Measurements from ENCODE around the gene NUDT2. TPM values are rescaled to one million over a fixed set of nuclear protein-coding genes. Genes with fewer than 3 reads are reported as not detected.
A peak's percentile ranks its signal among the peaks of the same experiment; 100 is the strongest.

The NUDT2 gene
- total and polyA plus RNA-seq, 2 of the 4 experiments (the other 2 are of a cell fraction) = 36.6 to 45.0 TPM

DNA sequence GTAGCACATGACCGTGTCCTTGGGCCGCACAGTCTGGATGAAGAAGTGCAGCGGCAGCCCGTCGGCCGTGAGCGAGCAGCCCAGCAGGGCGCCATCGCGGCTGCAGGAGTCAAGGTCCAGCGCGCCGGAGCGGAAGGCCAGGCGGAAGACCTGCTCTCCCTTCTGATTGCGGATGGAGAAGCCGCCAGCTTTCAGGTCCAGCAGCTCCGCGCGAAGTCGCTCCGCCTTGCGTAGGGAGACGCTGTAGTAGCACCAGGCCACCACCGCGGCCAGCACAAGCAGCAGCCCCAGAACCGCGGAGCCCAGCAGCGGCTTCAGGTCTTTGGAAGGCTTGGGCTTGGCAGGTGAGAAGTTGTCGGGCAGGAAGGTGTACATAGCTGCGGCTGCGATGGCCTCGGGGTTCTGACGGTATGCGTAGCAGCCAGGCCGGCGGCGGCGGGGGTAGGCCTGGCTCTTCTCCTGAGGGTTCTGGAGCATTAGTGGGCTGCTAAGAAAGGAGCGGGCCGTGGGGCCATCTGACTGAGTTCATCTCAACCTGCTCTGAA lies 43.2 kb downstream of the NUDT2 start:
- H3K4me3 ChIP-seq (ENCODE audit: insufficient read depth, low read depth, low read length) = no peak overlapping the region
- no peak overlapping the region for H2AK9ac ChIP-seq (replicated peaks; ENCODE audit: low read depth, low read length, poor library complexity)
- H2BK15ac ChIP-seq (ENCODE audit: low read depth, low read length) = no peak overlapping the region
- H2BK20ac ChIP-seq (ENCODE audit: low read depth, low read length) = no peak overlapping the region
- dilution Hi-C loops (cut with HindIII; ENCODE audit: low sequenced_read_pairs, unreplicated experiment) = no loop called here
- no peaks in the 10 kb centered on the region; the same call in 1 of the 2 replicates for H4K20me1 ChIP-seq (ENCODE audit: insufficient read depth, low read length)
- no peak overlapping the region for H3K18ac ChIP-seq (ENCODE audit: low read depth, low read length)
- no TSS peak for BruUV-seq (replicated peaks)
- no peak overlapping the region for H3K9ac ChIP-seq (ENCODE audit: low read depth, low read length)
- H2AK5ac ChIP-seq (ENCODE audit: low read depth, low read length) = no peak overlapping the region
- H4K5ac ChIP-seq (ENCODE audit: low read depth, low read length) = no peak overlapping the region
- no peak overlapping the region for H3K23ac ChIP-seq (ENCODE audit: low read depth, low read length)
- no peak overlapping the region for H4K8ac ChIP-seq (ENCODE audit: low read depth in 2 of 2, low read length in 2 of 2)
- H4K91ac ChIP-seq (ENCODE audit: insufficient read depth, low read depth, low read length) = no peak overlapping the region
- 34% methylated on average over 15 of the region's 41 CpGs; no CpG with 5 or more reads in 1 of the 2 experiments for WGBS, 2 experiments (ENCODE audit: extremely low coverage in 2 of 2, insufficient read length in 1 of 2)
- POLR2A ChIA-PET (ENCODE audit: unreplicated experiment) = no interaction called here
- TF ChIP-seq, protein P1, sequence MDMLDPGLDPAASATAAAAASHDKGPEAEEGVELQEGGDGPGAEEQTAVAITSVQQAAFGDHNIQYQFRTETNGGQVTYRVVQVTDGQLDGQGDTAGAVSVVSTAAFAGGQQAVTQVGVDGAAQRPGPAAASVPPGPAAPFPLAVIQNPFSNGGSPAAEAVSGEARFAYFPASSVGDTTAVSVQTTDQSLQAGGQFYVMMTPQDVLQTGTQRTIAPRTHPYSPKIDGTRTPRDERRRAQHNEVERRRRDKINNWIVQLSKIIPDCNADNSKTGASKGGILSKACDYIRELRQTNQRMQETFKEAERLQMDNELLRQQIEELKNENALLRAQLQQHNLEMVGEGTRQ (IDR thresholded peaks at IDR 0.05; ENCODE audit: low read depth, low read length) = no peak
- no peak for TF ChIP-seq MAZ (IDR thresholded peaks at IDR 0.05; ENCODE audit: borderline replicate concordance, low read depth, low read length)
- no peak for TF ChIP-seq NFE2L2 (IDR thresholded peaks at IDR 0.05; ENCODE audit: low read depth, low read length)
- TF ChIP-seq FOS (IDR thresholded peaks at IDR 0.05; ENCODE audit: low read depth, low read length) = no peak
- TF ChIP-seq RFX5 (IDR thresholded peaks at IDR 0.05; ENCODE audit: low read depth, low read length) = no peak
- no peak for TF ChIP-seq MXI1 (IDR thresholded peaks at IDR 0.05; ENCODE audit: borderline replicate concordance, low read depth, low read length)
- TF ChIP-seq BHLHE40 (IDR thresholded peaks at IDR 0.05; ENCODE audit: low read depth, low read length) = no peak
- TF ChIP-seq CEBPB (IDR thresholded peaks at IDR 0.05; ENCODE audit: low read depth, low read length) = no peak
- TF ChIP-seq, protein P2, sequence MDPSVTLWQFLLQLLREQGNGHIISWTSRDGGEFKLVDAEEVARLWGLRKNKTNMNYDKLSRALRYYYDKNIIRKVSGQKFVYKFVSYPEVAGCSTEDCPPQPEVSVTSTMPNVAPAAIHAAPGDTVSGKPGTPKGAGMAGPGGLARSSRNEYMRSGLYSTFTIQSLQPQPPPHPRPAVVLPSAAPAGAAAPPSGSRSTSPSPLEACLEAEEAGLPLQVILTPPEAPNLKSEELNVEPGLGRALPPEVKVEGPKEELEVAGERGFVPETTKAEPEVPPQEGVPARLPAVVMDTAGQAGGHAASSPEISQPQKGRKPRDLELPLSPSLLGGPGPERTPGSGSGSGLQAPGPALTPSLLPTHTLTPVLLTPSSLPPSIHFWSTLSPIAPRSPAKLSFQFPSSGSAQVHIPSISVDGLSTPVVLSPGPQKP (IDR thresholded peaks at IDR 0.05; ENCODE audit: borderline replicate concordance, low read depth, low read length) = no peak
- TF ChIP-seq RAD21 (IDR thresholded peaks at IDR 0.05; ENCODE audit: low read length) = no peak
- no peak for TF ChIP-seq POLR2A (IDR thresholded peaks at IDR 0.05; ENCODE audit: low read depth, low read length)
- TF ChIP-seq CHD1 (IDR thresholded peaks at IDR 0.05; ENCODE audit: low read depth, low read length) = no peak
- TF ChIP-seq RCOR1 (IDR thresholded peaks at IDR 0.05; ENCODE audit: insufficient replicate concordance, low read length) = no peak
- no peak for TF ChIP-seq MAFK (IDR thresholded peaks at IDR 0.05; ENCODE audit: low read depth, low read length)
- no peak for TF ChIP-seq SMC3 (IDR thresholded peaks at IDR 0.05; ENCODE audit: low read depth, low read length)
- TF ChIP-seq, protein P3, sequence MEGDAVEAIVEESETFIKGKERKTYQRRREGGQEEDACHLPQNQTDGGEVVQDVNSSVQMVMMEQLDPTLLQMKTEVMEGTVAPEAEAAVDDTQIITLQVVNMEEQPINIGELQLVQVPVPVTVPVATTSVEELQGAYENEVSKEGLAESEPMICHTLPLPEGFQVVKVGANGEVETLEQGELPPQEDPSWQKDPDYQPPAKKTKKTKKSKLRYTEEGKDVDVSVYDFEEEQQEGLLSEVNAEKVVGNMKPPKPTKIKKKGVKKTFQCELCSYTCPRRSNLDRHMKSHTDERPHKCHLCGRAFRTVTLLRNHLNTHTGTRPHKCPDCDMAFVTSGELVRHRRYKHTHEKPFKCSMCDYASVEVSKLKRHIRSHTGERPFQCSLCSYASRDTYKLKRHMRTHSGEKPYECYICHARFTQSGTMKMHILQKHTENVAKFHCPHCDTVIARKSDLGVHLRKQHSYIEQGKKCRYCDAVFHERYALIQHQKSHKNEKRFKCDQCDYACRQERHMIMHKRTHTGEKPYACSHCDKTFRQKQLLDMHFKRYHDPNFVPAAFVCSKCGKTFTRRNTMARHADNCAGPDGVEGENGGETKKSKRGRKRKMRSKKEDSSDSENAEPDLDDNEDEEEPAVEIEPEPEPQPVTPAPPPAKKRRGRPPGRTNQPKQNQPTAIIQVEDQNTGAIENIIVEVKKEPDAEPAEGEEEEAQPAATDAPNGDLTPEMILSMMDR (conservative IDR thresholded peaks at IDR 0.05; ENCODE audit: low read depth, low read length) = no peak
- H3K9me3 ChIP-seq (ENCODE audit: control insufficient read depth, insufficient read depth, low read length) = peaks cover 12% of the 10 kb centered on the region; the same call in 1 of the 2 replicates
- H3K27ac ChIP-seq (ENCODE audit: insufficient read depth, low read length) = no peak overlapping the region
- no peak overlapping the region for H3K56ac ChIP-seq (ENCODE audit: extremely low read depth, insufficient read depth, low read length)
- no peaks in the 10 kb centered on the region for H3K79me1 ChIP-seq (ENCODE audit: low read depth in 1 of 2, low read length in 2 of 2)
- CTCF ChIA-PET = no interaction called here
- peaks cover 2% of the 10 kb centered on the region; the same call in 1 of the 2 replicates for H3K4me1 ChIP-seq (ENCODE audit: control insufficient read depth, insufficient read depth, low read length)
- H2BK120ac ChIP-seq (ENCODE audit: low read depth, low read length) = no peak overlapping the region
- peaks cover 26% of the 10 kb centered on the region; the same call in 1 of the 2 replicates for H3K27me3 ChIP-seq (ENCODE audit: control insufficient read depth, insufficient read depth, low read length)
- DNase-seq (no peak), ATAC-seq (ENCODE audit: low read depth) (no peak)
- H2BK5ac ChIP-seq (ENCODE audit: low read depth, low read length, poor library complexity, severe bottlenecking) = no peak overlapping the region
- H3K4ac ChIP-seq (ENCODE audit: low read depth, low read length) = no peak overlapping the region
- H3K14ac ChIP-seq (replicated peaks; ENCODE audit: low read depth, low read length) = no peak overlapping the region
- in situ Hi-C loops (cut with MboI; ENCODE audit: low sequenced_read_pairs) = no loop called here
- H3K36me3 ChIP-seq (ENCODE audit: control insufficient read depth, insufficient read depth, low read length) = peaks cover 3% of the 10 kb centered on the region; the same call in 1 of the 2 replicates
- H3K4me2 ChIP-seq (ENCODE audit: low read depth, low read length) = no peak overlapping the region
- intact Hi-C loops (cut with micrococcal nuclease) = no loop called here
- peaks cover 8% of the 10 kb centered on the region; the same call in 1 of the 2 replicates for H3K9me1 ChIP-seq (ENCODE audit: insufficient read depth, low read length)
- peak overlapping the region; percentile 58 for H2AFZ ChIP-seq (replicated peaks; ENCODE audit: low read length, poor library complexity)
